Small intestine (tissue), 7 donors: ENCODE results near the gene ATP1A2. TPM values are rescaled to one million over a fixed set of nuclear protein-coding genes. Genes with fewer than 3 reads are reported as not detected.

Source experiments
- DNase-seq, 2 donors: peaks; one replicate each; pipeline versions ENCODE4 v3.0.0 to v3.0.0-alpha.2; 2013
- FAIRE-seq: peaks from 2 replicates; lab custom pipeline; 2012; peaks lifted over from hg19 to GRCh38; lab: Jason Lieb, UNC
- H3K27ac ChIP-seq, 3 donors: one replicate each; pipeline ENCODE4 v1.5.1; 2013; ENCODE audit warnings: low read length in 2 of 3, mild to moderate bottlenecking in 2 of 3, control low read depth in 1 of 3, inconsistent platforms in 1 of 3, low read depth in 1 of 3, moderate library complexity in 1 of 3
- H3K27me3 ChIP-seq, 3 donors: one replicate each; pipeline ENCODE4 v1.6.1; 2013; ENCODE audit warnings: low read length in 3 of 3, inconsistent platforms in 1 of 3; ENCODE audit not compliant: control insufficient read depth in 3 of 3, insufficient read depth in 3 of 3
- H3K36me3 ChIP-seq, 3 donors: one replicate each; pipeline ENCODE4 v1.6.1; 2013; ENCODE audit warnings: low read length in 3 of 3, inconsistent platforms in 1 of 3, low read depth in 1 of 3, mild to moderate bottlenecking in 1 of 3, moderate library complexity in 1 of 3; ENCODE audit not compliant: control insufficient read depth in 3 of 3, insufficient read depth in 2 of 3
- H3K4me1 ChIP-seq, 3 donors: one replicate each; pipeline ENCODE4 v1.6.1; 2013; ENCODE audit warnings: low read length in 2 of 3, inconsistent platforms in 1 of 3, low read depth in 1 of 3, mild to moderate bottlenecking in 1 of 3, moderate library complexity in 1 of 3; ENCODE audit not compliant: control insufficient read depth in 3 of 3, insufficient read depth in 2 of 3
- H3K4me3 ChIP-seq, 3 donors: one replicate each; pipeline ENCODE4 v1.5.1; 2013; ENCODE audit warnings: low read length in 3 of 3, control low read depth in 1 of 3, inconsistent platforms in 1 of 3, low read depth in 1 of 3, mild to moderate bottlenecking in 1 of 3, moderate library complexity in 1 of 3
- H3K9me3 ChIP-seq, 2 donors: one replicate each; pipeline ENCODE4 v1.6.1; 2013; ENCODE audit warnings: low read depth in 1 of 2, low read length in 1 of 2; ENCODE audit not compliant: control insufficient read depth in 2 of 2, insufficient read depth in 1 of 2
- WGBS, 3 donors: extraction: QIAGEN DNeasy Blood & Tissue Kit; methylation state at CpG; one replicate each; pipeline ENCODE4 v1.1.7; 2013; 5-methylcytosine and 5-hydroxymethylcytosine counted together
- polyA plus RNA-seq, 4 donors: library from polyadenylated mRNA; stranded (reverse) in 3 of 4; unstranded in 1 of 4; fragments of 200-250 nt in 3 of 4; fragments of 120-200 nt in 1 of 4; gene quantifications; one replicate each; pipeline versions ENCODE4 v1.2.1 to v1.2.3, GENCODE V29; 2013
- donor health status: healthy with polysubstance abuse.
- donor health status: control.
- donor health status: control.
- donor health status: Bipolar disorder and iron deficiency.
- donor health status: healthy.

ATP1A2 gene
- polyA plus RNA-seq, 4 donors = 0.22 to 5.3 (median 1.2) TPM

GRCh38 chr1:160134791-160135572, 19.4 kb downstream of the ATP1A2 start:
- no peak for FAIRE-seq
- 84 to 86% (median 85%) methylated on average over 20 of the region's 20 CpGs for WGBS, 3 donors

GRCh38 chr1:160136121-160136925, 20.8 kb downstream of the ATP1A2 start:
- peaks cover 0 to 2% (median 0%) of the 10 kb centered on the region in 3 donors for H3K27me3 ChIP-seq
- H3K4me3 ChIP-seq = no peak overlapping the region
- 90 to 91% (median 91%) methylated on average over 22 of the region's 22 CpGs for WGBS, 3 donors
- H3K4me1 ChIP-seq = no peaks in the 10 kb centered on the region
- no peak for DNase-seq
- FAIRE-seq = no peak
- no peak overlapping the region for H3K27ac ChIP-seq
- H3K9me3 ChIP-seq = no peaks in the 10 kb centered on the region
- no peaks in the 10 kb centered on the region for H3K36me3 ChIP-seq

More at GRCh38 chr1:160134791-160135572, 19.4 kb downstream of the ATP1A2 start:
- Histone ChIP-seq H3K27me3 (peaks cover 0 to 2% (median 0%) of the 10 kb centered on the region in 3 donors), H3K36me3 (no peaks in the 10 kb centered on the region), H3K4me3 (no peak overlapping the region), H3K27ac (no peak overlapping the region), H3K9me3 (no peaks in the 10 kb centered on the region), H3K4me1 (no peaks in the 10 kb centered on the region)
- no peak for DNase-seq

- 86 to 93% (median 87%) methylated on average over 5 of the region's 5 CpGs for WGBS, 3 donors
- DNase-seq = no peak
These were observed 21.3 kb downstream of the ATP1A2 start for GRCh38 chr1:160136926-160137200.

GRCh38 chr1:160137216-160137862, 21.8 kb downstream of the ATP1A2 start:
- Histone ChIP-seq H3K36me3 (no peaks in the 10 kb centered on the region), H3K27me3 (peaks cover 0 to 6% (median 2%) of the 10 kb centered on the region in 3 donors), H3K4me1 (no peaks in the 10 kb centered on the region), H3K9me3 (no peaks in the 10 kb centered on the region), H3K4me3 (no peak overlapping the region), H3K27ac (no peak overlapping the region)
- no peak for DNase-seq
- 78 to 88% (median 80%) methylated on average over 8 of the region's 8 CpGs for WGBS, 3 donors
- no peak for FAIRE-seq

More at GRCh38 chr1:160136926-160137200, 21.3 kb downstream of the ATP1A2 start:
- no peak for FAIRE-seq
- H3K27ac ChIP-seq = no peak overlapping the region
- no peaks in the 10 kb centered on the region for H3K4me1 ChIP-seq
- H3K27me3 ChIP-seq = peaks cover 0 to 2% (median 2%) of the 10 kb centered on the region in 3 donors
- H3K36me3 ChIP-seq = no peaks in the 10 kb centered on the region
- no peak overlapping the region for H3K4me3 ChIP-seq
- H3K9me3 ChIP-seq = no peaks in the 10 kb centered on the region

- no peak overlapping the region for H3K4me3 ChIP-seq
- H3K27ac ChIP-seq = no peak overlapping the region
- H3K4me1 ChIP-seq = no peaks in the 10 kb centered on the region
- peaks cover 0 to 6% (median 2%) of the 10 kb centered on the region in 3 donors for H3K27me3 ChIP-seq
- no peaks in the 10 kb centered on the region for H3K9me3 ChIP-seq
- whole genome bisulfite sequencing, 3 donors = 94% methylated on average over 8 of the region's 8 CpGs
- H3K36me3 ChIP-seq = no peaks in the 10 kb centered on the region
- DNase-seq (no peak), FAIRE-seq (no peak)
These were observed 24.3 kb downstream of the ATP1A2 start for GRCh38 chr1:160139840-160140239.

- DNase-seq = no peak
- Histone ChIP-seq H3K9me3 (no peaks in the 10 kb centered on the region), H3K4me3 (no peak overlapping the region), H3K27me3 (peaks cover 0 to 6% (median 0%) of the 10 kb centered on the region in 3 donors), H3K36me3 (no peaks in the 10 kb centered on the region), H3K4me1 (no peaks in the 10 kb centered on the region), H3K27ac (no peak overlapping the region)
- WGBS, 3 donors = 21 to 33% (median 26%) methylated on average over 1 of the region's 1 CpG
- no peak for FAIRE-seq
These were observed 28.1 kb downstream of the ATP1A2 start for GRCh38 chr1:160143695-160144094.

GRCh38 chr1:160144921-160145320, 29.4 kb downstream of the ATP1A2 start:
- 61 to 73% (median 62%) methylated on average over 4 of the region's 4 CpGs for WGBS, 3 donors
- peaks cover 0 to 6% (median 0%) of the 10 kb centered on the region in 3 donors for H3K27me3 ChIP-seq
- no peaks in the 10 kb centered on the region for H3K4me1 ChIP-seq
- no peak for FAIRE-seq
- no peaks in the 10 kb centered on the region for H3K9me3 ChIP-seq
- H3K4me3 ChIP-seq = no peak overlapping the region
- no peaks in the 10 kb centered on the region for H3K36me3 ChIP-seq
- no peak for DNase-seq
- H3K27ac ChIP-seq = no peak overlapping the region

- Histone ChIP-seq H3K4me1 (no peaks in the 10 kb centered on the region), H3K9me3 (no peaks in the 10 kb centered on the region), H3K27me3 (peaks cover 0 to 6% (median 0%) of the 10 kb centered on the region in 3 donors), H3K4me3 (no peak overlapping the region), H3K27ac (no peak overlapping the region), H3K36me3 (no peaks in the 10 kb centered on the region)
- 90 to 93% (median 91%) methylated on average over 14 of the region's 14 CpGs for WGBS, 3 donors
- FAIRE-seq (no peak), DNase-seq (no peak)
These were observed 30.5 kb downstream of the ATP1A2 start for GRCh38 chr1:160146107-160146506.
